ENCODE measurements around the gene TIAM2. TPM values are rescaled to one million over a fixed set of nuclear protein-coding genes. Genes with fewer than 3 reads are reported as not detected.
"Not testable (repeated sequence)": the region's sequence is repeated elsewhere in the genome, so short reads cannot be mapped to it uniquely, and the experiment has no call there.

Gene TIAM2
- total RNA-seq, 4 donors from 2014 or later = 4.2 to 12.7 (median 7.5) TPM

- no peaks in the 10 kb centered on the region for H3K9me3 ChIP-seq
- intact Hi-C loops (cut with DNase I; ENCODE audit: low total_unique reads) = no loop called here
- no peak for TF ChIP-seq CTCF (IDR thresholded peaks at IDR 0.05)
- TF ChIP-seq POLR2AphosphoS5 (IDR thresholded peaks at IDR 0.05) = no peak
- no peak for TF ChIP-seq EP300 (IDR thresholded peaks at IDR 0.05; ENCODE audit: low read depth)
- no peak for TF ChIP-seq POLR2A (IDR thresholded peaks at IDR 0.05)
Observed at GRCh38 chr6:155213611-155214372, 218.7 kb downstream of the TIAM2 start.

GRCh38 chr6:155215906-155216305 is 220.8 kb downstream of the TIAM2 start:
- no peaks in the 10 kb centered on the region for H3K9me3 ChIP-seq
- intact Hi-C loops (cut with DNase I; ENCODE audit: low total_unique reads) (no loop called here), in situ Hi-C loops (cut with MboI; ENCODE audit: low pct_ligation_motif_present in 1 of 4, low pct_unique_long_range_greater_than_20kb in 1 of 4, low sequenced_read_pairs in 3 of 4) (no loop called here)
- H3K27ac ChIP-seq = no peak overlapping the region
- H3K27me3 ChIP-seq = no peaks in the 10 kb centered on the region
- no peak for DNase-seq
- no peak overlapping the region for H3K4me3 ChIP-seq
- H3K36me3 ChIP-seq = no peaks in the 10 kb centered on the region
- 78% methylated on average over 4 of the region's 4 CpGs; no CpG with 5 or more reads in 1 of the 2 donors for WGBS, 2 donors (ENCODE audit: low coverage in 1 of 2)
- H3K4me1 ChIP-seq = no peaks in the 10 kb centered on the region
- TF ChIP-seq CTCF (IDR thresholded peaks at IDR 0.05) = no peak

More at GRCh38 chr6:155213611-155214372, 218.7 kb downstream of the TIAM2 start:
- 84 to 95% methylated on average over 3 to 16 of the region's 23 CpGs for WGBS, 2 donors (ENCODE audit: low coverage in 1 of 2)
- no peaks in the 10 kb centered on the region for H3K36me3 ChIP-seq
- DNase-seq = no peak
- no peak overlapping the region for H3K4me3 ChIP-seq
- in situ Hi-C loops (cut with MboI; ENCODE audit: low pct_ligation_motif_present in 1 of 4, low pct_unique_long_range_greater_than_20kb in 1 of 4, low sequenced_read_pairs in 3 of 4) = no loop called here
- no peaks in the 10 kb centered on the region for H3K4me1 ChIP-seq
- H3K27me3 ChIP-seq = no peaks in the 10 kb centered on the region
- no peak overlapping the region for H3K27ac ChIP-seq

- 77 to 81% methylated on average over 7 to 11 of the region's 11 CpGs for WGBS, 2 donors (ENCODE audit: low coverage in 1 of 2)
- Histone ChIP-seq H3K36me3 (no peaks in the 10 kb centered on the region), H3K27me3 (no peaks in the 10 kb centered on the region), H3K4me1 (no peaks in the 10 kb centered on the region), H3K9me3 (no peaks in the 10 kb centered on the region), H3K27ac (no peak overlapping the region), H3K4me3 (no peak overlapping the region)
- in situ Hi-C loops (cut with MboI; ENCODE audit: low pct_ligation_motif_present in 1 of 4, low pct_unique_long_range_greater_than_20kb in 1 of 4, low sequenced_read_pairs in 3 of 4) (no loop called here), intact Hi-C loops (cut with DNase I; ENCODE audit: low total_unique reads) (no loop called here)
- no peak for TF ChIP-seq EP300 (IDR thresholded peaks at IDR 0.05; ENCODE audit: low read depth)
- TF ChIP-seq POLR2A (IDR thresholded peaks at IDR 0.05) = no peak
- TF ChIP-seq CTCF (IDR thresholded peaks at IDR 0.05) = no peak
- TF ChIP-seq POLR2AphosphoS5 (IDR thresholded peaks at IDR 0.05) = no peak
- no peak for DNase-seq
Observed at GRCh38 chr6:155216312-155217046, 221.4 kb downstream of the TIAM2 start.

GRCh38 chr6:155218711-155219110 is 223.6 kb downstream of the TIAM2 start:
- H3K27me3 ChIP-seq; H3K4me1 ChIP-seq; H3K4me3 ChIP-seq; in situ Hi-C loops (cut with MboI; ENCODE audit: low pct_ligation_motif_present in 1 of 4, low pct_unique_long_range_greater_than_20kb in 1 of 4, low sequenced_read_pairs in 3 of 4); H3K27ac ChIP-seq; H3K36me3 ChIP-seq; DNase-seq; H3K9me3 ChIP-seq; intact Hi-C loops (cut with DNase I; ENCODE audit: low total_unique reads): not testable (repeated sequence)
- 76 to 92% methylated on average over 5 to 20 of the region's 20 CpGs for WGBS, 2 donors (ENCODE audit: low coverage in 1 of 2)

All from transverse colon (tissue), 4 donors.